Endothelial cell (in vitro differentiated cells): ENCODE measurements around the gene VANGL2. TPM values are rescaled to one million over a fixed set of nuclear protein-coding genes. Genes with fewer than 3 reads are reported as not detected.
"Not testable (repeated sequence)": the region's sequence is repeated elsewhere in the genome, so short reads cannot be mapped to it uniquely, and the experiment has no call there.

Experiments used
- DNase-seq: peaks from one replicate; pipeline ENCODE4 v3.0.0; 2021; ENCODE audit warnings: low spot score
- H3K27ac Mint-ChIP-seq: one replicate; pipeline ENCODE4 v1.8.0; 2021; ENCODE audit warnings: mixed read lengths, inconsistent platforms; ENCODE audit not compliant: unreplicated experiment
- H3K27me3 Mint-ChIP-seq: one replicate; pipeline ENCODE4 v1.8.0; 2021; ENCODE audit warnings: mild to moderate bottlenecking, moderate library complexity, mixed read lengths, inconsistent platforms; ENCODE audit not compliant: unreplicated experiment
- H3K36me3 Mint-ChIP-seq: one replicate; pipeline ENCODE4 v1.8.0; 2021; ENCODE audit warnings: mild to moderate bottlenecking, low read depth, mixed read lengths, inconsistent platforms; ENCODE audit not compliant: unreplicated experiment
- H3K4me1 Mint-ChIP-seq: one replicate; pipeline ENCODE4 v1.8.0; 2021; ENCODE audit warnings: mild to moderate bottlenecking, mixed read lengths, inconsistent platforms; ENCODE audit not compliant: unreplicated experiment
- H3K4me3 Mint-ChIP-seq: one replicate; pipeline ENCODE4 v1.8.0; 2021; ENCODE audit warnings: mild to moderate bottlenecking, mixed read lengths, inconsistent platforms; ENCODE audit not compliant: unreplicated experiment
- H3K9me3 Mint-ChIP-seq: one replicate; pipeline ENCODE4 v1.8.0; 2021; ENCODE audit warnings: mixed read lengths, inconsistent platforms; ENCODE audit not compliant: unreplicated experiment
- CTCF ChIP-seq: fragments of 200-600 bp; sonication (generic); IDR thresholded peaks from one replicate; pipeline ENCODE4 v1.5.0; 2021; ENCODE audit warnings: antibody characterized with exemption; ENCODE audit not compliant: unreplicated experiment
- total RNA-seq: library from RNA; stranded (reverse); fragmentation: NEBNext Ultra II Directional; extraction: Animal tissue kit (Norgen Biotek cat#: 25700); gene quantifications from one replicate; pipeline ENCODE4 v1.2.1, GENCODE V29; 2021; ENCODE audit not compliant: unreplicated experiment

VANGL2 gene
- total RNA-seq, 1 donor from 2014 or later: 79.8 TPM

DNA sequence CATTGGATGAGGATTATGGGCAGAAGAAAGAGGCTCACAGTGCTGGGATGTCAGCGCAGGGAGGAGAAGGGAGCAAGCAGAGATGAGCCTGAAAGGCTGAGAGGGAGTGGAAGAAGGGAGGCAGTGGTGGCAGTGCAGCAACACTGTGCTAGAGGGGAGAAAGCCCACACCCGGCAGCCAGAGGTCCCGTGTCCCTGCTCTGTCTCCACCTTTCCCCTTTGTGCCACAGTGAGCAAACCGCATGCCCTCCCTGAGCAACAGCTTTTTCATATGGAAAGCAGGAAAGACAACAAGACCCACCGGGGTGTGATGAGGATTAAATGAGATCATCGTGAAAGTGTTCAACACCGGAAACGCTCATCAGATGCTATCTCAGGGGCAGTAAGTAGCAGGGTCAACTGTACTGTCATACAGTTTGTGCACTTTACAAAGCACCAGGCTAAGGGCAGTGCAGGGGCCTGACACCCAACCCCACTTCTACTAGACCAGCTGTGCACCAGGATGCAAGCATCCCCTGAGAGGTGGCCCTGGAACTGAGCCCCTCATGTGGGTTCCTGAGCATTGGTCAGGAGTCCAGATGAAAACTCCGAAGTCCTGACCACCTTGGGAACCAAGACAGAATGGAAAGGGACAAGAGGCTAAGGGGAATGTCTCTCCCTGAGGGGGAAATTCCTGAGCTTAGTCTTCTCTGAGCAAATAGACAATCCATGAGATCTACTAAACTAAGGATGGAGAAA, 24.4 kb upstream of the VANGL2 start:
- peaks cover 8% of the 10 kb centered on the region for H3K27me3 Mint-ChIP-seq
- H3K36me3 Mint-ChIP-seq: no peaks in the 10 kb centered on the region
- peaks cover 20% of the 10 kb centered on the region for H3K4me1 Mint-ChIP-seq
- H3K27ac Mint-ChIP-seq: no peak overlapping the region
- no peak for TF ChIP-seq CTCF
- H3K4me3 Mint-ChIP-seq: no peak overlapping the region
- no peak for DNase-seq
- H3K9me3 Mint-ChIP-seq: no peaks in the 10 kb centered on the region

- peak; percentile 33 for DNase-seq
- no peaks in the 10 kb centered on the region for H3K9me3 Mint-ChIP-seq
- H3K4me1 Mint-ChIP-seq: peaks cover 20% of the 10 kb centered on the region
- H3K36me3 Mint-ChIP-seq: no peaks in the 10 kb centered on the region
- H3K4me3 Mint-ChIP-seq: no peak overlapping the region
- TF ChIP-seq CTCF: peak; percentile 66
- no peak overlapping the region for H3K27ac Mint-ChIP-seq
- peaks cover 8% of the 10 kb centered on the region for H3K27me3 Mint-ChIP-seq
Measured at GRCh38 chr1:160376525-160377131, 23.7 kb upstream of the VANGL2 start.

DNA sequence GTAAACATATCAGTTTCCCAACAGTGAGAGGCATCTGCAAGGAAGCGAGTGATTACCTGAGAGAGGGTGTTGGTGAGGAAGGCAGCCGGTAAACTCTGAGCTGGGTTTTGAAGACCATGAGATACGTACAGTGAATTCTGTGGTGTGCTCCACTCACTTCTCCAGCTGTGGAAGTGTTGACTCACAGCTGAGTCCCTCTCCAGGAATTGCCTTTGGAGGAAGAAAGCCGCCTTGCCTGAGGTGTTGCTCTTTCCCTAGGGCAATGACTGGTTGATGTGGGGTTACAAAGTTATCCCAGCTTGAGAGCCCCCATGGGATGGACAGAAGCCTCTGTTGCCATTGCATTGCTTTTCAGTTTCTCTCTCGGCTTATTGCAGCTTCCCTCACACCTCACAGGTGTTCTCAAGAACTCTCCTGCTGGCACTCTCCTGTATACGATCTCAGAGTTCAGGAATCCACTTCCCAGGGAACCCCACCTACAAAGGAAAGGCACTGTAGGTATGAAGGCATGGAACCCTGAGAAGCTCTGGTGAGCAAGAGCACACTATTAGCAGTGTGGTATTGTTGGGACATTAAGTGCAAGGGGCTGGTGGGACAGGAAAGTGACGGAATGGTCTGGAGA, 22.7 kb upstream of the VANGL2 start:
- no peak for TF ChIP-seq CTCF
- H3K9me3 Mint-ChIP-seq: no peaks in the 10 kb centered on the region

DNA sequence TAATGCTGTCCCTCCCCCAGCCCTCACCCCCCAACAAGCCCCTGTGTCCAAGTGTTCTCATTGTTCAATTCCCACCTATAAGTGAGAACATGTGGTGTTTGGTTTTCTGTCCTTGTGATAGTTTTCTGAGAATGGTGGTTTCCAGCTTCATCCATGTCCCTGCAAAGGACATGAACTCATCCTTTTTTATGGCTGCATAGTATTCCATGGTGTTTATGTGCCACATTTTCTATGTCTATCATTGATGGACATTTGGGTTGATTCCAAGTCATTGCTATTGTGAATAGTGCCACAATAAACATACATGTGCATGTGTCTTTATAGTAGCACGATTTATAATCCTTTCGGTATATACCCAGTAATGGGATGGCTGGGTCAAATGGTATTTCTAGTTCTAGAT, 15.6 kb upstream of the VANGL2 start:
- H3K4me1 Mint-ChIP-seq, DNase-seq, H3K9me3 Mint-ChIP-seq, H3K27me3 Mint-ChIP-seq, H3K36me3 Mint-ChIP-seq, H3K27ac Mint-ChIP-seq, H3K4me3 Mint-ChIP-seq: not testable (repeated sequence)

More for the DNA sequence above, 22.7 kb upstream of the VANGL2 start:
- Mint-ChIP-seq H3K36me3 (no peaks in the 10 kb centered on the region), H3K27ac (no peak overlapping the region), H3K4me3 (no peak overlapping the region), H3K4me1 (peaks cover 20% of the 10 kb centered on the region), H3K27me3 (peaks cover 8% of the 10 kb centered on the region)
- DNase-seq: no peak

GRCh38 chr1:160388406-160388805, 12.0 kb upstream of the VANGL2 start:
- not testable (repeated sequence) for H3K9me3 Mint-ChIP-seq, H3K27ac Mint-ChIP-seq, H3K4me3 Mint-ChIP-seq, H3K4me1 Mint-ChIP-seq, H3K27me3 Mint-ChIP-seq, DNase-seq, H3K36me3 Mint-ChIP-seq

DNA sequence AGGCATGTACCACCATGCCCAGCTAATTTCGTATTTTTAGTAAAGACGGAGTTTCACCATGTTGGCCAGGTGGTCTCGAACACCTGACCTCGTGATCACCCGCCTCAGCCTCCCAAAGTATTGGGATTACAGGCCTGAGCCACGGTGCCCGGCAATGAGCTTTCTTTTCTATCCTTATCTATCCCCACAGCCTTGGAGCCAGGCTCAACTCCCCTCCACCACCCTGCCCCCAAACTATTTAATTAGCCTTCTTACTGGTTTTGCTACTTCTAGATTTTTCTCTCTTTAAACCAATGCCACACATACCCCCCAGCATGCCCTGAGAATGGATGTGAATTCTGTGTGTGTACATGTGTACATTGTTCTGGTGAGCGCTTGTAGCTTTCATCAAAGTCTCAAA, 5.7 kb upstream of the VANGL2 start:
- no peak for TF ChIP-seq CTCF
- Mint-ChIP-seq H3K27me3 (peaks cover 2% of the 10 kb centered on the region), H3K36me3 (no peaks in the 10 kb centered on the region), H3K27ac (no peak overlapping the region), H3K9me3 (no peaks in the 10 kb centered on the region), H3K4me1 (peaks cover 26% of the 10 kb centered on the region), H3K4me3 (no peak overlapping the region)
- no peak for DNase-seq
